GM12874 (cell line): ENCODE data around the gene UMAD1.

ENCODE experiments used
- TF ChIP-seq, protein P1 (sequence below): IDR thresholded peaks from 2 replicates; pipeline ENCODE4 v1.5.1; 2011; ENCODE audit warnings: low read depth, mild to moderate bottlenecking, control low read depth, low read length, moderate library complexity; ENCODE audit not compliant: insufficient read depth

The UMAD1 gene

DNA sequence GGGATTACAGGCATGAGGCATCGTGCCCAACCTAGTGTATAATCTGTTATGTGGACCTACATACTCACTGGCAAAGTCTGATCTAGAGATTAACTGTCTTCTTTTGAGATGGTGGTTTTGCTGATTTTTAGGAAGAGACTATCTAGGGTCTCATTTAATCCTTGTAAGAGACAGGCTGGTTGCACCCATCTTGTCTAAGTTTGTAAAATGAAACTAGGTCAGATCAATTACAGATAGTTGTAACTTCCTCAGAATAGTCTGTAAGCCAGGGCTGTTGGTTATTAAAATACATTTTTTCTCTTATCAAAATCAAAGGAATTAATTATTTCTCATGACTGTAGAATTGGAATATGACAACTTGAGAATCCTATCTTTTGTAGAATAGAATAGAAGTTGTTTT, 142.4 kb downstream of the UMAD1 start:
- TF ChIP-seq, protein P1, sequence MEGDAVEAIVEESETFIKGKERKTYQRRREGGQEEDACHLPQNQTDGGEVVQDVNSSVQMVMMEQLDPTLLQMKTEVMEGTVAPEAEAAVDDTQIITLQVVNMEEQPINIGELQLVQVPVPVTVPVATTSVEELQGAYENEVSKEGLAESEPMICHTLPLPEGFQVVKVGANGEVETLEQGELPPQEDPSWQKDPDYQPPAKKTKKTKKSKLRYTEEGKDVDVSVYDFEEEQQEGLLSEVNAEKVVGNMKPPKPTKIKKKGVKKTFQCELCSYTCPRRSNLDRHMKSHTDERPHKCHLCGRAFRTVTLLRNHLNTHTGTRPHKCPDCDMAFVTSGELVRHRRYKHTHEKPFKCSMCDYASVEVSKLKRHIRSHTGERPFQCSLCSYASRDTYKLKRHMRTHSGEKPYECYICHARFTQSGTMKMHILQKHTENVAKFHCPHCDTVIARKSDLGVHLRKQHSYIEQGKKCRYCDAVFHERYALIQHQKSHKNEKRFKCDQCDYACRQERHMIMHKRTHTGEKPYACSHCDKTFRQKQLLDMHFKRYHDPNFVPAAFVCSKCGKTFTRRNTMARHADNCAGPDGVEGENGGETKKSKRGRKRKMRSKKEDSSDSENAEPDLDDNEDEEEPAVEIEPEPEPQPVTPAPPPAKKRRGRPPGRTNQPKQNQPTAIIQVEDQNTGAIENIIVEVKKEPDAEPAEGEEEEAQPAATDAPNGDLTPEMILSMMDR: no peak

DNA sequence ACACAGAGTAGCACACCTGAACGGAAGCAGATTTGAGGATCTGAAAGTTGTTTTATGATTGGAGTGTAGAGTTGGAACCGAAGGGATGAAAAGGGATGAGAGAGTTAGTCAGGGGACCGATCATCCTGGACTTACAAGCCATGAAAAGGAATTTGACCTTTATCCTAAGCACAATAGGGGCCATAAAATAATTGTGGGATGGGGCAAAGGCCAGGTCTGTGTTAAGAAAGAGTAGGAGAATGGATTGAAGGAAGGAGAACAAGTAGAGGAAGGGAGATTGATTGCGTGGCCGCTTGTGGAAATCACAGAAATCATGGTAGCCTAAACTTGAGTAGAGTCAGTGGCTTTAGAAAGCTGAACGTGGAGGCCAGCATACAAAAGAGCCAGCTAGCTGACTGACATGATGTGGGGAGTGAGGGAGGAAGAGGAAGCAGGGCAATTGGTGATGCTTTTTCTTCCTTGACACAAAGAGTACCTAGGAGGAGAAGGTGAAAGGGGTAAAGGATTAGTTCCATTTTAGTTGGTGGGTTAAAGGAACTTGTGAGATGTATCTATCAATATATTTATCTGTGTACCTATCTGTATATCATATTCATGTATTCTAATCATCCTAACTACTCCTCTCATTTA, 144.9 kb downstream of the UMAD1 start:
- TF ChIP-seq, protein P1: no peak

DNA sequence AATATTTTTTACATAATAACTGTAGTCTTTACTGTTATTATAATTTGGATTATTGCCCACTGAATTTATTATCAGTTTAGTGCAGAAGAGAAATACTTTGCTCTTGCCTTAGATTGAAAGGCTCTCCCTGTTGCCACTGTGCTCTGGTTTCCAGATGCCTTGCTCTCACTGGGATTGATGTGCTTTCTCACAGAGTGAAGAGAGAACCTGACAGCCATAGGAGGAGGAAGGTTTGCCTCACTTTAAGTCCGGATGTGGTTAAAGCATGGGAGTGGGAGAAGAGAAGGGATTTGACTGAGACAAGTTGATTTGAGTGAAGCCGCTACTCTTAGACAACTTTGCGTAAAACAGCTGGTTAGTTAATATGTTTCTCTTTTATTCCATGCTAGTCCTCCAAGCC, 146.0 kb downstream of the UMAD1 start:
- TF ChIP-seq, protein P1: no peak

DNA sequence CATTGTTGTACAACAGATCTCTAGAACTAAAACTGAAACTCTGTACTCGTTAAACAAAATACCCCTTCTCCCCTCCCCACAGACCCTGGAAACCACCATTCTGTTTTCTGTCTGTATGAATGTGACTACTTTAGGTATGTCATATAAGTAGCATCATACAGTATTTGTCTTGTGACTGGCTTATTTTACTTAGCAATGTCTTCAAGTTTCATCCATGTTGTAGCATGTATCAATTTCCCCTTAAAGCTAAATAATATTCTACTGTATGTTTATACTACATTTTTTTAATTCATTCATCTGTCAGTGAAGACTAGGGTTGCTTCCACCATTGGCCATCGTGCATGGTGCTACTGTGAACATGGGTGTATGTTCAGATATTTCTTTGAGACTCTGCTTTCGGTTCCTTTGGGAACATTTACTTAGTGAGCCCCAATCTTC, 149.0 kb downstream of the UMAD1 start:
- TF ChIP-seq, protein P1: no peak

DNA sequence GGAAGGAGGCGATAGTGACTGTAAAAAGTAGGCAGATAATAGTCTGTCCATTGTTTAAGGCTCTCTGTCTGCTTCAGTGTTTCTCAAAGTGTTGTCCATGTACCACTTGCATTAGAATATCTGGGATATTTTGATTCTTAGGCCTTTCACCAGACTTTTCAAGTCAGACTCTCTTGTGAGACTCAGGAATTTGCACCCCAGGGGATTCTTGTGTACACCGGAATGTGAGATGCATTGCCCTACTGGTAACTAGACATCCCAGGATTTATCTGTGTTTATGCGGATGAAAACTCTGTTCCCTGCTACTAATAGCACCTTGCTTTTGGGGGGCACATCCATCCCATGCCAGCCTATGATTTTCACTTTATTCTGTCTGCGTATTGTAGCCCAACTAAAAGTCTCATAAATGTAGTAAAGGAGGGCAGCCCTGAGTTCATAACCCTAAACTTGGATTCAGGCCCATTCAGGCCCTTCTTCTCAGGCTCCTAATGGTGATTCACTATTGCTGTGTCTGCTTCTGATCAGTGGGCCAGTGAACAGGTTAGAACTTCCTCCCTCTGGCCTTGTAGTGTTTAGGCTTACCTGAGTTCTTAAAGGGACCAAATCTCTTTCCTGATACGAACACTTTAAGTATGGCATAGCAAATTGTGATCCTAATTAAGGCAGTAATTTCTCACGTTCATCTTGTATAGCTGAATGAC, 149.6 kb downstream of the UMAD1 start:
- TF ChIP-seq, protein P1: no peak

DNA sequence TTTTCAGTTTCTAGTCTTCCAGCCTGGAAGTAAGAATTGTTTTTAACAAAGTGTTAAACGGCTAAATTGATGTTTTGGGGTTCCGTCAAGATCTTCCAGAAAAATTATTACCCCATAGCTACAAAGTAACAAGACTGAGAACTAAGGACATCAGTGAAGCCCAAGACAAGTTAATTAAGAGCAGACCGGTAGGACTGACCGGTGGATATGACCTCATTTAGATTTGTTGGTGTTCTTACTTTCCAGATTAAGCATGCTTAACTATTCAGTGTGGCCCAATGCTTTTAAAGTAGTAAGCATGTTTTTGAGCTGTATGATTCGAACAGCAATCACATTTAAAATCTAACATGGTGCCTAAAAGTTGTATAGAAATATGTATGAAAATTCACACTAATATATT, 151.0 kb downstream of the UMAD1 start:
- TF ChIP-seq, protein P1: no peak

DNA sequence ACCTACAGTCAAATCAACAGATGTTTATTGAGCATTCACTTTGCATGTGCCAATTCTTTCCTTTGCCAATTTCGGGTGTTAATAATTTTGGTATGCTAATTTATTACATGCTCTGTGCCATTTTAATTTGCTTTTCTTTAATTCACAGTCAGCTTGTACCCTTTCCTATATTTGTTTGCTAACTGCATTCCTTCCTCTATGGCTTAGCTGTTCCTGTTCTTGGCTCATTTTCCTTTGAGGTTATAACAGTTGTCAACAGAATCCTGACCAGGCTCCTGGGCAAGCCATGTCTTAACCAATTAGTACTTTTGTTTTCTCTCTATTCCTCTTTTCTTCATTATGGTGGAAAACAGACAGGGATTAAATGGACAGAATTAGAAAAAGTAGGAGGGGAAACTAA, 151.5 kb downstream of the UMAD1 start:
- TF ChIP-seq, protein P1: no peak
